WTC11 (cell line): ENCODE data around the gene YARS2. TPM values are rescaled to one million over a fixed set of nuclear protein-coding genes. Genes with fewer than 3 reads are reported as not detected.

Experiments used
- ATAC-seq: fragments of 200-7000 bp; cut with Tn5 transposase; 2 replicates; pipeline ENCODE4 v1.10.0; 2021; ENCODE audit warnings: mild to moderate bottlenecking, moderate library complexity
- CTCF ChIA-PET: fragments of 300-600 bp; sonication (Branson Sonifier 250); formaldehyde crosslinking; loops from one replicate; lab custom pipeline; 2021; ENCODE audit warnings: antibody characterized with exemption; lab: Charles Lee
- POLR2A ChIA-PET: fragments of 350-600 bp; sonication (Branson Sonifier 250); formaldehyde crosslinking; loops from one replicate; lab custom pipeline; 2021; ENCODE audit warnings: antibody characterized with exemption; lab: Charles Lee
- DNase-seq: peaks from one replicate; pipeline ENCODE4 v3.0.0; 2021; ENCODE audit warnings: low spot score
- H3K27ac Mint-ChIP-seq: 2 replicates; pipeline ENCODE4 v1.8.0; 2021; ENCODE audit warnings: mixed read lengths
- H3K27me3 Mint-ChIP-seq: 2 replicates; pipeline ENCODE4 v1.8.0; 2021; ENCODE audit warnings: low read depth, mild to moderate bottlenecking, moderate library complexity, mixed read lengths
- H3K36me3 Mint-ChIP-seq: 2 replicates; pipeline ENCODE4 v1.8.0; 2021; ENCODE audit warnings: mixed read lengths
- H3K4me1 Mint-ChIP-seq: 2 replicates; pipeline ENCODE4 v1.8.0; 2022; ENCODE audit warnings: mixed read lengths
- H3K4me3 Mint-ChIP-seq: 2 replicates; pipeline ENCODE4 v1.8.0; 2021; ENCODE audit warnings: mild to moderate bottlenecking, moderate library complexity, mixed read lengths
- H3K9me3 Mint-ChIP-seq: 2 replicates; pipeline ENCODE4 v1.8.0; 2021; ENCODE audit warnings: mixed read lengths
- CDX4 ChIP-seq: fragments of 250-450 bp; sonication (Bioruptor Pico); IDR thresholded peaks from 2 replicates; pipeline ENCODE4 v1.9.0; 2021; ENCODE audit warnings: moderate library complexity, mild to moderate bottlenecking, inconsistent platforms, borderline replicate concordance
- ELF4 ChIP-seq: sonication (generic); formaldehyde crosslinking; IDR thresholded peaks from 2 replicates; pipeline ENCODE4 v1.8.1; 2022; ENCODE audit warnings: low read depth, mild to moderate bottlenecking, moderate library complexity, missing genetic modification reagents
- ERG ChIP-seq: fragments of 250-450 bp; sonication (Bioruptor Pico); IDR thresholded peaks from 2 replicates; pipeline ENCODE4 v1.8.0; 2021; ENCODE audit warnings: mild to moderate bottlenecking
- IRF2 ChIP-seq: sonication (generic); formaldehyde crosslinking; IDR thresholded peaks from 2 replicates; pipeline ENCODE4 v1.8.0; 2022; ENCODE audit warnings: low read depth, missing genetic modification reagents, borderline replicate concordance
- KAT7 ChIP-seq: sonication (generic); formaldehyde crosslinking; IDR thresholded peaks from 2 replicates; pipeline ENCODE4 v1.8.1; 2023; ENCODE audit warnings: missing genetic modification reagents, mild to moderate bottlenecking, borderline replicate concordance
- MAX ChIP-seq: sonication (generic); formaldehyde crosslinking; IDR thresholded peaks from 2 replicates; pipeline ENCODE4 v1.8.0; 2022; ENCODE audit warnings: mild to moderate bottlenecking, missing genetic modification reagents
- NR3C1 ChIP-seq: sonication (generic); formaldehyde crosslinking; conservative IDR thresholded peaks from 2 replicates; pipeline ENCODE4 v1.8.1; 2023; ENCODE audit warnings: low read depth, mild to moderate bottlenecking, missing genetic modification reagents
- PRDM15 ChIP-seq: sonication (generic); formaldehyde crosslinking; IDR thresholded peaks from 2 replicates; pipeline ENCODE4 v1.8.0; 2022; ENCODE audit warnings: missing genetic modification reagents
- TP53 ChIP-seq: sonication (generic); formaldehyde crosslinking; IDR thresholded peaks from 2 replicates; pipeline ENCODE4 v1.8.1; 2023; ENCODE audit warnings: mild to moderate bottlenecking, missing genetic modification reagents
- ZBTB21 ChIP-seq: sonication (generic); formaldehyde crosslinking; IDR thresholded peaks from 2 replicates; pipeline ENCODE4 v1.8.1; 2023; ENCODE audit warnings: mild to moderate bottlenecking, missing genetic modification reagents, borderline replicate concordance
- ZNF263 ChIP-seq: sonication (generic); formaldehyde crosslinking; IDR thresholded peaks from 2 replicates; pipeline ENCODE4 v1.8.1; 2022; ENCODE audit warnings: low read depth, mild to moderate bottlenecking, moderate library complexity, missing genetic modification reagents
- ZNF281 ChIP-seq: sonication (generic); formaldehyde crosslinking; IDR thresholded peaks from 2 replicates; pipeline ENCODE4 v1.8.0; 2023; ENCODE audit warnings: mild to moderate bottlenecking, missing genetic modification reagents
- total RNA-seq: library from RNA; stranded (reverse); gene quantifications from 3 replicates; pipeline ENCODE4 v1.2.3, GENCODE V29; 2021
- TF ChIP-seq, protein P1 (sequence below): sonication (generic); formaldehyde crosslinking; IDR thresholded peaks from 2 replicates; pipeline ENCODE4 v1.8.1; 2022; ENCODE audit warnings: missing genetic modification reagents, borderline replicate concordance
- TF ChIP-seq, protein P2 (sequence below): sonication (generic); formaldehyde crosslinking; IDR thresholded peaks from 2 replicates; pipeline ENCODE4 v1.8.1; 2023; ENCODE audit warnings: mild to moderate bottlenecking, moderate library complexity, missing genetic modification reagents
- TF ChIP-seq, protein P3 (sequence below): fragments of 200-600 bp; IDR thresholded peaks from 2 replicates; pipeline ENCODE4 v1.8.0; 2022; ENCODE audit warnings: antibody characterized with exemption
- TF ChIP-seq, protein P4 (sequence below): sonication (generic); formaldehyde crosslinking; IDR thresholded peaks from 2 replicates; pipeline ENCODE4 v1.8.1; 2022; ENCODE audit warnings: mild to moderate bottlenecking, moderate library complexity, missing genetic modification reagents
- TF ChIP-seq, protein P5 (sequence below): fragments of 250-450 bp; sonication (Bioruptor Pico); IDR thresholded peaks from 2 replicates; pipeline ENCODE4 v1.9.0; 2021; ENCODE audit warnings: mild to moderate bottlenecking, borderline replicate concordance

The YARS2 gene
- total RNA-seq, 1 experiment from 2014 or later = 41.4 TPM

- POLR2A ChIA-PET = no interaction called here
- TF ChIP-seq, protein P1, sequence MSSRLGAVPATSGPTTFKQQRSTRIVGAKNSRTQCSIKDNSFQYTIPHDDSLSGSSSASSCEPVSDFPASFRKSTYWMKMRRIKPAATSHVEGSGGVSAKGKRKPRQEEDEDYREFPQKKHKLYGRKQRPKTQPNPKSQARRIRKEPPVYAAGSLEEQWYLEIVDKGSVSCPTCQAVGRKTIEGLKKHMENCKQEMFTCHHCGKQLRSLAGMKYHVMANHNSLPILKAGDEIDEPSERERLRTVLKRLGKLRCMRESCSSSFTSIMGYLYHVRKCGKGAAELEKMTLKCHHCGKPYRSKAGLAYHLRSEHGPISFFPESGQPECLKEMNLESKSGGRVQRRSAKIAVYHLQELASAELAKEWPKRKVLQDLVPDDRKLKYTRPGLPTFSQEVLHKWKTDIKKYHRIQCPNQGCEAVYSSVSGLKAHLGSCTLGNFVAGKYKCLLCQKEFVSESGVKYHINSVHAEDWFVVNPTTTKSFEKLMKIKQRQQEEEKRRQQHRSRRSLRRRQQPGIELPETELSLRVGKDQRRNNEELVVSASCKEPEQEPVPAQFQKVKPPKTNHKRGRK (CRISPR knock-in tag) = no peak
- TF ChIP-seq IRF2 (CRISPR knock-in tag) (no peak), ERG (CRISPR knock-in tag) (no peak), ELF4 (CRISPR knock-in tag) (no peak), PRDM15 (CRISPR knock-in tag) (no peak), MAX (CRISPR knock-in tag) (no peak), KAT7 (CRISPR knock-in tag) (no peak), ZBTB21 (CRISPR knock-in tag) (no peak), ZNF263 (CRISPR knock-in tag) (no peak), CDX4 (CRISPR knock-in tag) (no peak), TP53 (CRISPR knock-in tag) (no peak), NR3C1 (CRISPR knock-in tag) (no peak), ZNF281 (no peak)
- TF ChIP-seq, protein P2, sequence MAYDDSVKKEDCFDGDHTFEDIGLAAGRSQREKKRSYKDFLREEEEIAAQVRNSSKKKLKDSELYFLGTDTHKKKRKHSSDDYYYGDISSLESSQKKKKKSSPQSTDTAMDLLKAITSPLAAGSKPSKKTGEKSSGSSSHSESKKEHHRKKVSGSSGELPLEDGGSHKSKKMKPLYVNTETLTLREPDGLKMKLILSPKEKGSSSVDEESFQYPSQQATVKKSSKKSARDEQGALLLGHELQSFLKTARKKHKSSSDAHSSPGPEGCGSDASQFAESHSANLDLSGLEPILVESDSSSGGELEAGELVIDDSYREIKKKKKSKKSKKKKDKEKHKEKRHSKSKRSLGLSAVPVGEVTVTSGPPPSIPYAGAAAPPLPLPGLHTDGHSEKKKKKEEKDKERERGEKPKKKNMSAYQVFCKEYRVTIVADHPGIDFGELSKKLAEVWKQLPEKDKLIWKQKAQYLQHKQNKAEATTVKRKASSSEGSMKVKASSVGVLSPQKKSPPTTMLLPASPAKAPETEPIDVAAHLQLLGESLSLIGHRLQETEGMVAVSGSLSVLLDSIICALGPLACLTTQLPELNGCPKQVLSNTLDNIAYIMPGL (CRISPR knock-in tag) = no peak
- TF ChIP-seq, protein P3, sequence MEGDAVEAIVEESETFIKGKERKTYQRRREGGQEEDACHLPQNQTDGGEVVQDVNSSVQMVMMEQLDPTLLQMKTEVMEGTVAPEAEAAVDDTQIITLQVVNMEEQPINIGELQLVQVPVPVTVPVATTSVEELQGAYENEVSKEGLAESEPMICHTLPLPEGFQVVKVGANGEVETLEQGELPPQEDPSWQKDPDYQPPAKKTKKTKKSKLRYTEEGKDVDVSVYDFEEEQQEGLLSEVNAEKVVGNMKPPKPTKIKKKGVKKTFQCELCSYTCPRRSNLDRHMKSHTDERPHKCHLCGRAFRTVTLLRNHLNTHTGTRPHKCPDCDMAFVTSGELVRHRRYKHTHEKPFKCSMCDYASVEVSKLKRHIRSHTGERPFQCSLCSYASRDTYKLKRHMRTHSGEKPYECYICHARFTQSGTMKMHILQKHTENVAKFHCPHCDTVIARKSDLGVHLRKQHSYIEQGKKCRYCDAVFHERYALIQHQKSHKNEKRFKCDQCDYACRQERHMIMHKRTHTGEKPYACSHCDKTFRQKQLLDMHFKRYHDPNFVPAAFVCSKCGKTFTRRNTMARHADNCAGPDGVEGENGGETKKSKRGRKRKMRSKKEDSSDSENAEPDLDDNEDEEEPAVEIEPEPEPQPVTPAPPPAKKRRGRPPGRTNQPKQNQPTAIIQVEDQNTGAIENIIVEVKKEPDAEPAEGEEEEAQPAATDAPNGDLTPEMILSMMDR = no peak
- TF ChIP-seq, protein P4, sequence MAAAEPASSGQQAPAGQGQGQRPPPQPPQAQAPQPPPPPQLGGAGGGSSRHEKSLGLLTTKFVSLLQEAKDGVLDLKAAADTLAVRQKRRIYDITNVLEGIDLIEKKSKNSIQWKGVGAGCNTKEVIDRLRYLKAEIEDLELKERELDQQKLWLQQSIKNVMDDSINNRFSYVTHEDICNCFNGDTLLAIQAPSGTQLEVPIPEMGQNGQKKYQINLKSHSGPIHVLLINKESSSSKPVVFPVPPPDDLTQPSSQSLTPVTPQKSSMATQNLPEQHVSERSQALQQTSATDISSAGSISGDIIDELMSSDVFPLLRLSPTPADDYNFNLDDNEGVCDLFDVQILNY (CRISPR knock-in tag) = no peak
- TF ChIP-seq, protein P5, sequence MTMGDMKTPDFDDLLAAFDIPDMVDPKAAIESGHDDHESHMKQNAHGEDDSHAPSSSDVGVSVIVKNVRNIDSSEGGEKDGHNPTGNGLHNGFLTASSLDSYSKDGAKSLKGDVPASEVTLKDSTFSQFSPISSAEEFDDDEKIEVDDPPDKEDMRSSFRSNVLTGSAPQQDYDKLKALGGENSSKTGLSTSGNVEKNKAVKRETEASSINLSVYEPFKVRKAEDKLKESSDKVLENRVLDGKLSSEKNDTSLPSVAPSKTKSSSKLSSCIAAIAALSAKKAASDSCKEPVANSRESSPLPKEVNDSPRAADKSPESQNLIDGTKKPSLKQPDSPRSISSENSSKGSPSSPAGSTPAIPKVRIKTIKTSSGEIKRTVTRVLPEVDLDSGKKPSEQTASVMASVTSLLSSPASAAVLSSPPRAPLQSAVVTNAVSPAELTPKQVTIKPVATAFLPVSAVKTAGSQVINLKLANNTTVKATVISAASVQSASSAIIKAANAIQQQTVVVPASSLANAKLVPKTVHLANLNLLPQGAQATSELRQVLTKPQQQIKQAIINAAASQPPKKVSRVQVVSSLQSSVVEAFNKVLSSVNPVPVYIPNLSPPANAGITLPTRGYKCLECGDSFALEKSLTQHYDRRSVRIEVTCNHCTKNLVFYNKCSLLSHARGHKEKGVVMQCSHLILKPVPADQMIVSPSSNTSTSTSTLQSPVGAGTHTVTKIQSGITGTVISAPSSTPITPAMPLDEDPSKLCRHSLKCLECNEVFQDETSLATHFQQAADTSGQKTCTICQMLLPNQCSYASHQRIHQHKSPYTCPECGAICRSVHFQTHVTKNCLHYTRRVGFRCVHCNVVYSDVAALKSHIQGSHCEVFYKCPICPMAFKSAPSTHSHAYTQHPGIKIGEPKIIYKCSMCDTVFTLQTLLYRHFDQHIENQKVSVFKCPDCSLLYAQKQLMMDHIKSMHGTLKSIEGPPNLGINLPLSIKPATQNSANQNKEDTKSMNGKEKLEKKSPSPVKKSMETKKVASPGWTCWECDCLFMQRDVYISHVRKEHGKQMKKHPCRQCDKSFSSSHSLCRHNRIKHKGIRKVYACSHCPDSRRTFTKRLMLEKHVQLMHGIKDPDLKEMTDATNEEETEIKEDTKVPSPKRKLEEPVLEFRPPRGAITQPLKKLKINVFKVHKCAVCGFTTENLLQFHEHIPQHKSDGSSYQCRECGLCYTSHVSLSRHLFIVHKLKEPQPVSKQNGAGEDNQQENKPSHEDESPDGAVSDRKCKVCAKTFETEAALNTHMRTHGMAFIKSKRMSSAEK (CRISPR knock-in tag) = no peak
These were observed 13.6 kb downstream of the YARS2 start for GRCh38 chr12:32742133-32742532.

More at GRCh38 chr12:32742133-32742532, 13.6 kb downstream of the YARS2 start:
- Mint-ChIP-seq H3K27ac (no peak overlapping the region), H3K27me3 (no peaks in the 10 kb centered on the region), H3K9me3 (no peaks in the 10 kb centered on the region), H3K4me3 (no peak overlapping the region), H3K4me1 (peaks cover 23% of the 10 kb centered on the region), H3K36me3 (peaks cover 79% of the 10 kb centered on the region)
- ATAC-seq = no peak
- CTCF ChIA-PET = interaction anchor here (0.6 to 0.7 kb wide), 2 partner anchors 81 to 147 kb away, joined by 3 read pairs; no protein-coding TSS in a partner anchor
- no peak for DNase-seq
